ENCODE results near the gene BBS9. TPM values are rescaled to one million over a fixed set of nuclear protein-coding genes. Genes with fewer than 3 reads are reported as not detected.

The BBS9 gene
- total and polyA plus RNA-seq, 2 experiments from 2014 or later: 27.2 to 66.1 TPM

- H4K20me1 ChIP-seq (replicated peaks; ENCODE audit: insufficient read depth): no peaks in the 10 kb centered on the region
- peaks cover 13% of the 10 kb centered on the region; the same call in 2 of the 3 replicates for H3K36me3 Mint-ChIP-seq (ENCODE audit: low read depth)
- H3K4me3 ChIP-seq: no peak overlapping the region
- H3K27me3 Mint-ChIP-seq (ENCODE audit: insufficient read depth, low read depth, poor library complexity): peaks cover 4% of the 10 kb centered on the region
- no peak overlapping the region for H3K4me2 ChIP-seq
- no peaks in the 10 kb centered on the region for H3K79me2 ChIP-seq (replicated peaks; ENCODE audit: insufficient read depth)
- no peak for ATAC-seq
- no peak overlapping the region for H2AFZ ChIP-seq
- no peak overlapping the region for H3K27ac Mint-ChIP-seq
- H3K27me3 ChIP-seq (ENCODE audit: insufficient read depth): no peaks in the 10 kb centered on the region
- no peaks in the 10 kb centered on the region for H3K9me2 ChIP-seq (ENCODE audit: insufficient read depth)
- peaks cover 8% of the 10 kb centered on the region; the same call in 2 of the 3 replicates for H3K4me1 Mint-ChIP-seq
- DNase-seq (ENCODE audit: low spot score): no peak
- H3K4me3 Mint-ChIP-seq: no peak overlapping the region
- TF ChIP-seq EZH2phosphoT487 (IDR thresholded peaks at IDR 0.05; ENCODE audit: unreplicated experiment) (no peak), STAT1 (IDR thresholded peaks at IDR 0.05; ENCODE audit: unreplicated experiment) (no peak), ZNF331 (CRISPR knock-in tag; IDR thresholded peaks at IDR 0.05; ENCODE audit: low read depth) (no peak), EZH2 (IDR thresholded peaks at IDR 0.05; ENCODE audit: low read depth, unreplicated experiment) (no peak), REST (IDR thresholded peaks at IDR 0.05; ENCODE audit: unreplicated experiment) (no peak), NANOG (IDR thresholded peaks at IDR 0.05; ENCODE audit: borderline replicate concordance) (no peak), POLR2AphosphoS5 (IDR thresholded peaks at IDR 0.05; ENCODE audit: low read depth) (no peak), JUNB (IDR thresholded peaks at IDR 0.05; ENCODE audit: unreplicated experiment) (no peak), ZNF114 (CRISPR knock-in tag; IDR thresholded peaks at IDR 0.05) (no peak), ETS1 (IDR thresholded peaks at IDR 0.05) (no peak), CREB1 (CRISPR knock-in tag; IDR thresholded peaks at IDR 0.05; ENCODE audit: low read depth) (no peak)
- TF ChIP-seq, protein P1, sequence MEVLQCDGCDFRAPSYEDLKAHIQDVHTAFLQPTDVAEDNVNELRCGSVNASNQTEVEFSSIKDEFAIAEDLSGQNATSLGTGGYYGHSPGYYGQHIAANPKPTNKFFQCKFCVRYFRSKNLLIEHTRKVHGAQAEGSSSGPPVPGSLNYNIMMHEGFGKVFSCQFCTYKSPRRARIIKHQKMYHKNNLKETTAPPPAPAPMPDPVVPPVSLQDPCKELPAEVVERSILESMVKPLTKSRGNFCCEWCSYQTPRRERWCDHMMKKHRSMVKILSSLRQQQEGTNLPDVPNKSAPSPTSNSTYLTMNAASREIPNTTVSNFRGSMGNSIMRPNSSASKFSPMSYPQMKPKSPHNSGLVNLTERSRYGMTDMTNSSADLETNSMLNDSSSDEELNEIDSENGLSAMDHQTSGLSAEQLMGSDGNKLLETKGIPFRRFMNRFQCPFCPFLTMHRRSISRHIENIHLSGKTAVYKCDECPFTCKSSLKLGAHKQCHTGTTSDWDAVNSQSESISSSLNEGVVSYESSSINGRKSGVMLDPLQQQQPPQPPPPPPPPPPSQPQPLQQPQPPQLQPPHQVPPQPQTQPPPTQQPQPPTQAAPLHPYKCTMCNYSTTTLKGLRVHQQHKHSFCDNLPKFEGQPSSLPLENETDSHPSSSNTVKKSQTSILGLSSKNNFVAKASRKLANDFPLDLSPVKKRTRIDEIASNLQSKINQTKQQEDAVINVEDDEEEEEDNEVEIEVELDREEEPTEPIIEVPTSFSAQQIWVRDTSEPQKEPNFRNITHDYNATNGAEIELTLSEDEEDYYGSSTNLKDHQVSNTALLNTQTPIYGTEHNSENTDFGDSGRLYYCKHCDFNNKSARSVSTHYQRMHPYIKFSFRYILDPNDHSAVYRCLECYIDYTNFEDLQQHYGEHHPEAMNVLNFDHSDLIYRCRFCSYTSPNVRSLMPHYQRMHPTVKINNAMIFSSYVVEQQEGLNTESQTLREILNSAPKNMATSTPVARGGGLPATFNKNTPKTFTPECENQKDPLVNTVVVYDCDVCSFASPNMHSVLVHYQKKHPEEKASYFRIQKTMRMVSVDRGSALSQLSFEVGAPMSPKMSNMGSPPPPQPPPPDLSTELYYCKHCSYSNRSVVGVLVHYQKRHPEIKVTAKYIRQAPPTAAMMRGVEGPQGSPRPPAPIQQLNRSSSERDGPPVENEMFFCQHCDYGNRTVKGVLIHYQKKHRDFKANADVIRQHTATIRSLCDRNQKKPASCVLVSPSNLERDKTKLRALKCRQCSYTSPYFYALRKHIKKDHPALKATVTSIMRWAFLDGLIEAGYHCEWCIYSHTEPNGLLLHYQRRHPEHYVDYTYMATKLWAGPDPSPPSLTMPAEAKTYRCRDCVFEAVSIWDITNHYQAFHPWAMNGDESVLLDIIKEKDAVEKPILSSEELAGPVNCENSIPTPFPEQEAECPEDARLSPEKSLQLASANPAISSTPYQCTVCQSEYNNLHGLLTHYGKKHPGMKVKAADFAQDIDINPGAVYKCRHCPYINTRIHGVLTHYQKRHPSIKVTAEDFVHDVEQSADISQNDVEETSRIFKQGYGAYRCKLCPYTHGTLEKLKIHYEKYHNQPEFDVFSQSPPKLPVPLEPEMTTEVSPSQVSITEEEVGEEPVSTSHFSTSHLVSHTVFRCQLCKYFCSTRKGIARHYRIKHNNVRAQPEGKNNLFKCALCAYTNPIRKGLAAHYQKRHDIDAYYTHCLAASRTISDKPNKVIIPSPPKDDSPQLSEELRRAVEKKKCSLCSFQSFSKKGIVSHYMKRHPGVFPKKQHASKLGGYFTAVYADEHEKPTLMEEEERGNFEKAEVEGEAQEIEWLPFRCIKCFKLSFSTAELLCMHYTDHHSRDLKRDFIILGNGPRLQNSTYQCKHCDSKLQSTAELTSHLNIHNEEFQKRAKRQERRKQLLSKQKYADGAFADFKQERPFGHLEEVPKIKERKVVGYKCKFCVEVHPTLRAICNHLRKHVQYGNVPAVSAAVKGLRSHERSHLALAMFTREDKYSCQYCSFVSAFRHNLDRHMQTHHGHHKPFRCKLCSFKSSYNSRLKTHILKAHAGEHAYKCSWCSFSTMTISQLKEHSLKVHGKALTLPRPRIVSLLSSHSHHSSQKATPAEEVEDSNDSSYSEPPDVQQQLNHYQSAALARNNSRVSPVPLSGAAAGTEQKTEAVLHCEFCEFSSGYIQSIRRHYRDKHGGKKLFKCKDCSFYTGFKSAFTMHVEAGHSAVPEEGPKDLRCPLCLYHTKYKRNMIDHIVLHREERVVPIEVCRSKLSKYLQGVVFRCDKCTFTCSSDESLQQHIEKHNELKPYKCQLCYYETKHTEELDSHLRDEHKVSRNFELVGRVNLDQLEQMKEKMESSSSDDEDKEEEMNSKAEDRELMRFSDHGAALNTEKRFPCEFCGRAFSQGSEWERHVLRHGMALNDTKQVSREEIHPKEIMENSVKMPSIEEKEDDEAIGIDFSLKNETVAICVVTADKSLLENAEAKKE (CRISPR knock-in tag; IDR thresholded peaks at IDR 0.05): no peak
- TF ChIP-seq, protein P2, sequence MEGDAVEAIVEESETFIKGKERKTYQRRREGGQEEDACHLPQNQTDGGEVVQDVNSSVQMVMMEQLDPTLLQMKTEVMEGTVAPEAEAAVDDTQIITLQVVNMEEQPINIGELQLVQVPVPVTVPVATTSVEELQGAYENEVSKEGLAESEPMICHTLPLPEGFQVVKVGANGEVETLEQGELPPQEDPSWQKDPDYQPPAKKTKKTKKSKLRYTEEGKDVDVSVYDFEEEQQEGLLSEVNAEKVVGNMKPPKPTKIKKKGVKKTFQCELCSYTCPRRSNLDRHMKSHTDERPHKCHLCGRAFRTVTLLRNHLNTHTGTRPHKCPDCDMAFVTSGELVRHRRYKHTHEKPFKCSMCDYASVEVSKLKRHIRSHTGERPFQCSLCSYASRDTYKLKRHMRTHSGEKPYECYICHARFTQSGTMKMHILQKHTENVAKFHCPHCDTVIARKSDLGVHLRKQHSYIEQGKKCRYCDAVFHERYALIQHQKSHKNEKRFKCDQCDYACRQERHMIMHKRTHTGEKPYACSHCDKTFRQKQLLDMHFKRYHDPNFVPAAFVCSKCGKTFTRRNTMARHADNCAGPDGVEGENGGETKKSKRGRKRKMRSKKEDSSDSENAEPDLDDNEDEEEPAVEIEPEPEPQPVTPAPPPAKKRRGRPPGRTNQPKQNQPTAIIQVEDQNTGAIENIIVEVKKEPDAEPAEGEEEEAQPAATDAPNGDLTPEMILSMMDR (conservative IDR thresholded peaks at IDR 0.05; ENCODE audit: low read depth in 2 of 2): no peak
- H3K9me3 Mint-ChIP-seq: peaks cover 12% of the 10 kb centered on the region; the same call in 2 of the 3 replicates
- H3K4me1 ChIP-seq (ENCODE audit: insufficient read depth): no peaks in the 10 kb centered on the region; the same call in 1 of the 2 replicates
- no peaks in the 10 kb centered on the region for H3K36me3 ChIP-seq (ENCODE audit: insufficient read depth)
- no peaks in the 10 kb centered on the region for H3F3A ChIP-seq (replicated peaks; ENCODE audit: low read depth)
- no peak overlapping the region for H3K27ac ChIP-seq (ENCODE audit: low read depth)
Observed at GRCh38 chr7:33184828-33185227, 55.5 kb downstream of the BBS9 start.

All from GM23338 (cell line).